Measurements from ENCODE around the gene COL18A1. TPM values are rescaled to one million over a fixed set of nuclear protein-coding genes. Genes with fewer than 3 reads are reported as not detected.

The COL18A1 gene
- total RNA-seq, 4 donors from 2014 or later: 19.3 to 121 (median 23.3) TPM

- H3K36me3 ChIP-seq: no peaks in the 10 kb centered on the region
- TF ChIP-seq POLR2AphosphoS5 (IDR thresholded peaks at IDR 0.05): no peak
- TF ChIP-seq EP300 (IDR thresholded peaks at IDR 0.05; ENCODE audit: low read depth): no peak
- no peak for TF ChIP-seq CTCF (IDR thresholded peaks at IDR 0.05)
- no peak for TF ChIP-seq POLR2A (IDR thresholded peaks at IDR 0.05)
- H3K4me1 ChIP-seq: peaks cover 0 to 10% (median 6%) of the 10 kb centered on the region in 4 donors
- H3K4me3 ChIP-seq: no peak overlapping the region
- DNase-seq: no peak
- in situ Hi-C loops (cut with MboI; ENCODE audit: low pct_ligation_motif_present in 1 of 4, low pct_unique_long_range_greater_than_20kb in 1 of 4, low sequenced_read_pairs in 3 of 4) (loop anchor here in 3 of 4 donors (10.0 to 25.0 kb wide), 3 partner anchors 156 to 306 kb away; partner anchors contain the start of gene POFUT2 (in 1 of the 3)), intact Hi-C loops (cut with DNase I; ENCODE audit: low total_unique reads) (loop anchor here (5.0 kb wide), 1 partner anchor 286 kb away; no protein-coding TSS in a partner anchor)
- H3K9me3 ChIP-seq: no peaks in the 10 kb centered on the region
- WGBS, 2 donors (ENCODE audit: low coverage in 1 of 2): 84% methylated on average over 23 of the region's 27 CpGs; no CpG with 5 or more reads in 1 of the 2 donors
- no peaks in the 10 kb centered on the region for H3K27me3 ChIP-seq
- H3K27ac ChIP-seq: no peak overlapping the region
Measured at GRCh38 chr21:45443595-45444181, 38.7 kb downstream of the COL18A1 start.

GRCh38 chr21:45444385-45444784 is 39.4 kb downstream of the COL18A1 start:
- in situ Hi-C loops (cut with MboI; ENCODE audit: low pct_ligation_motif_present in 1 of 4, low pct_unique_long_range_greater_than_20kb in 1 of 4, low sequenced_read_pairs in 3 of 4) (loop anchor here in 3 of 4 donors (10.0 to 25.0 kb wide), 3 partner anchors 157 to 307 kb away; partner anchors contain the start of gene POFUT2 (in 1 of the 3)), intact Hi-C loops (cut with DNase I; ENCODE audit: low total_unique reads) (loop anchor here (5.0 kb wide), 1 partner anchor 287 kb away; no protein-coding TSS in a partner anchor)
- TF ChIP-seq EP300 (IDR thresholded peaks at IDR 0.05; ENCODE audit: low read depth) (no peak), POLR2AphosphoS5 (IDR thresholded peaks at IDR 0.05) (no peak), CTCF (IDR thresholded peaks at IDR 0.05) (no peak), POLR2A (IDR thresholded peaks at IDR 0.05) (no peak)
- H3K36me3 ChIP-seq: no peaks in the 10 kb centered on the region
- H3K9me3 ChIP-seq: no peaks in the 10 kb centered on the region
- no peak for DNase-seq
- H3K4me1 ChIP-seq: peaks cover 0 to 4% (median 2%) of the 10 kb centered on the region in 4 donors
- no peak overlapping the region for H3K4me3 ChIP-seq
- H3K27me3 ChIP-seq: no peaks in the 10 kb centered on the region
- no peak overlapping the region for H3K27ac ChIP-seq
- WGBS, 2 donors (ENCODE audit: low coverage in 1 of 2): 78 to 100% methylated on average over 1 to 19 of the region's 19 CpGs

- TF ChIP-seq POLR2AphosphoS5 (IDR thresholded peaks at IDR 0.05) (no peak), POLR2A (IDR thresholded peaks at IDR 0.05) (no peak), EP300 (IDR thresholded peaks at IDR 0.05; ENCODE audit: low read depth) (no peak), CTCF (IDR thresholded peaks at IDR 0.05) (no peak)
- Histone ChIP-seq H3K36me3 (no peaks in the 10 kb centered on the region), H3K27ac (no peak overlapping the region), H3K27me3 (no peaks in the 10 kb centered on the region), H3K9me3 (no peaks in the 10 kb centered on the region), H3K4me3 (no peak overlapping the region), H3K4me1 (no peaks in the 10 kb centered on the region)
- intact Hi-C loops (cut with DNase I; ENCODE audit: low total_unique reads): no loop called here
- in situ Hi-C loops (cut with MboI; ENCODE audit: low pct_ligation_motif_present in 1 of 4, low pct_unique_long_range_greater_than_20kb in 1 of 4, low sequenced_read_pairs in 3 of 4): loop anchor here in 3 of 4 donors (10.0 to 25.0 kb wide), 3 partner anchors 158 to 308 kb away; partner anchors contain the start of gene POFUT2 (in 1 of the 3)
- no peak for DNase-seq
- WGBS, 2 donors (ENCODE audit: low coverage in 1 of 2): 57 to 81% methylated on average over 1 to 9 of the region's 9 CpGs
Measured at GRCh38 chr21:45445369-45445768, 40.4 kb downstream of the COL18A1 start.

- intact Hi-C loops (cut with DNase I; ENCODE audit: low total_unique reads): no loop called here
Measured at GRCh38 chr21:45447821-45448220, 42.9 kb downstream of the COL18A1 start.

More at GRCh38 chr21:45447821-45448220, 42.9 kb downstream of the COL18A1 start:
- no peaks in the 10 kb centered on the region for H3K36me3 ChIP-seq
- in situ Hi-C loops (cut with MboI; ENCODE audit: low pct_ligation_motif_present in 1 of 4, low pct_unique_long_range_greater_than_20kb in 1 of 4, low sequenced_read_pairs in 3 of 4): loop anchor here in 3 of 4 donors (10.0 to 25.0 kb wide), 3 partner anchors 161 to 311 kb away; partner anchors contain the start of gene POFUT2 (in 1 of the 3)
- H3K9me3 ChIP-seq: no peaks in the 10 kb centered on the region
- no peak overlapping the region for H3K4me3 ChIP-seq
- H3K27me3 ChIP-seq: no peaks in the 10 kb centered on the region
- H3K4me1 ChIP-seq: no peaks in the 10 kb centered on the region
- 91% methylated on average over 8 of the region's 8 CpGs; no CpG with 5 or more reads in 1 of the 2 donors for WGBS, 2 donors (ENCODE audit: low coverage in 1 of 2)
- no peak for TF ChIP-seq POLR2A (IDR thresholded peaks at IDR 0.05)
- TF ChIP-seq EP300 (IDR thresholded peaks at IDR 0.05; ENCODE audit: low read depth): no peak
- no peak for TF ChIP-seq POLR2AphosphoS5 (IDR thresholded peaks at IDR 0.05)
- TF ChIP-seq CTCF (IDR thresholded peaks at IDR 0.05): no peak
- DNase-seq: no peak
- H3K27ac ChIP-seq: no peak overlapping the region

All from transverse colon (tissue), 4 donors.